ENCODE results near the gene ARHGEF7.

Gene ARHGEF7

DNA sequence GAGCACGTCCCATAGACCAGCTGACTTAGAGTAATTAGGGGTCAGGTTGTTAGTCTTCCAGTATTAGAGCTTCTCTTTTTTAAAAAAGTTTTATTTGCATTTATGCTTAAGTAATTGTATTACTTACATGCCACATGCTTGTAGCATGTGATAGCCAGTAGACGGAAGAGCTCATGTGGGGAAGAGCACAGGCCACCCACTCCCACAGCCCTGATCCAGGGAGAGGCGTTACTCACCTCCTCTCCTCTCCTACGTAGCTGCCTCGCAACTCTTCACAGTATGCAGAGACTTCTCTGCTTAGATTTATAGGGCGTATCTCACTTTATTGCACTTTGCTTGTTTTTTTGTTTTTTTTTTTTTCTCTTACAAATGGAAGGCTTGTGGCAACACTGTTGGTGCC is 110.1 kb downstream of the ARHGEF7 start:
- Histone ChIP-seq H3F3A (ENCODE audit: insufficient read depth, low read length) (no peaks in the 10 kb centered on the region), H3K79me2 (ENCODE audit: insufficient read depth, low read length) (peaks cover 39% of the 10 kb centered on the region), H3K9ac (ENCODE audit: low read length) (no peak overlapping the region), H3K9me3 (ENCODE audit: low read length) (no peaks in the 10 kb centered on the region), H3K4me2 (ENCODE audit: low read length) (no peak overlapping the region), H3K27me3 (ENCODE audit: insufficient read depth, low read length) (no peaks in the 10 kb centered on the region), H4K20me1 (ENCODE audit: insufficient read depth, low read length) (no peaks in the 10 kb centered on the region), H2AFZ (ENCODE audit: low read length) (no peak overlapping the region), H3K4me1 (ENCODE audit: insufficient read depth, low read length, severe bottlenecking) (no peaks in the 10 kb centered on the region), H3K9me2 (ENCODE audit: low read depth, low read length) (no peaks in the 10 kb centered on the region), H3K27ac (ENCODE audit: low read depth, low read length, poor library complexity, severe bottlenecking) (no peak overlapping the region), H3K36me3 (ENCODE audit: insufficient read depth, low read length) (peaks cover 72% of the 10 kb centered on the region), H3K4me3 (ENCODE audit: low read depth, low read length, poor library complexity, severe bottlenecking) (no peak overlapping the region)
- no peak for TF ChIP-seq EZH2 (IDR thresholded peaks at IDR 0.05; ENCODE audit: borderline replicate concordance, low read length)
- TF ChIP-seq, protein P1, sequence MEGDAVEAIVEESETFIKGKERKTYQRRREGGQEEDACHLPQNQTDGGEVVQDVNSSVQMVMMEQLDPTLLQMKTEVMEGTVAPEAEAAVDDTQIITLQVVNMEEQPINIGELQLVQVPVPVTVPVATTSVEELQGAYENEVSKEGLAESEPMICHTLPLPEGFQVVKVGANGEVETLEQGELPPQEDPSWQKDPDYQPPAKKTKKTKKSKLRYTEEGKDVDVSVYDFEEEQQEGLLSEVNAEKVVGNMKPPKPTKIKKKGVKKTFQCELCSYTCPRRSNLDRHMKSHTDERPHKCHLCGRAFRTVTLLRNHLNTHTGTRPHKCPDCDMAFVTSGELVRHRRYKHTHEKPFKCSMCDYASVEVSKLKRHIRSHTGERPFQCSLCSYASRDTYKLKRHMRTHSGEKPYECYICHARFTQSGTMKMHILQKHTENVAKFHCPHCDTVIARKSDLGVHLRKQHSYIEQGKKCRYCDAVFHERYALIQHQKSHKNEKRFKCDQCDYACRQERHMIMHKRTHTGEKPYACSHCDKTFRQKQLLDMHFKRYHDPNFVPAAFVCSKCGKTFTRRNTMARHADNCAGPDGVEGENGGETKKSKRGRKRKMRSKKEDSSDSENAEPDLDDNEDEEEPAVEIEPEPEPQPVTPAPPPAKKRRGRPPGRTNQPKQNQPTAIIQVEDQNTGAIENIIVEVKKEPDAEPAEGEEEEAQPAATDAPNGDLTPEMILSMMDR (IDR thresholded peaks at IDR 0.05; ENCODE audit: low read length): no peak

DNA sequence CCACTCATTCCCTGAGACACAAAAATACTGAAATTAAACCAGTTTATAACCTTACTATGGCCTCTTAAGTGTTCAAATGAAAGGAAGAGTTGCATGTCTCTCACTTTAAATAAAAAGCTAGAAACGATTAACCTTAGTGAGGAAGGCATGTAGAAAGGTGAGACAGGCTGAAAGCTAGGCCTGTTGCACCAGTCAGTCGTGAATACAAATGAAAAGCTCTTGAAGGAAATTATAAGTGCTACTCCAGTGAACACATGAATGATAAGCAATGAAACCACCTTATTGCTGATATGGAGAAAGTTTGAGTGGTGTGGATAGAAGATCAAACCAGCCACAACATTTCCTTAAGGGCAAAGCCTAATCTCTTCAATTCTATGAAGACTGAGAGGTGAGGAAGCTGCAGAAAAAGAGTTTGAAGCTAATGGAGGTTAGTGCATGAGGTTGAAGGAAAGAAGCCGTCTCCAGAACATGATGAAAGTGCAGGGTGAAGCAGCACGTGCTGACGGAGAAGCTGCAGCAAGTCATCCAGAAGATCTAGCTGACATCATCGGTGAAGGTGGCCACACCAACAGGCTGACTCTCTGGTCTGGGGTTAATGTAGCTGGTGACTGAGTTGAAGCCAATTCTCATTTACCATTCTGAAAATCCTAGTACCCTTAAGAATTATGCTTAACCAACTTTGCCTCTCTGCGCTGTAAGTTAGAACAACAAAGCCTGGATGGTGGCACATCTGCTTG is 110.9 kb downstream of the ARHGEF7 start:
- H3K4me1 ChIP-seq (ENCODE audit: insufficient read depth, low read length, severe bottlenecking): no peaks in the 10 kb centered on the region
- H3K9me3 ChIP-seq (ENCODE audit: low read length): no peaks in the 10 kb centered on the region
- TF ChIP-seq, protein P1 (IDR thresholded peaks at IDR 0.05; ENCODE audit: low read length): no peak
- no peak for TF ChIP-seq EZH2 (IDR thresholded peaks at IDR 0.05; ENCODE audit: borderline replicate concordance, low read length)
- H4K20me1 ChIP-seq (ENCODE audit: insufficient read depth, low read length): no peaks in the 10 kb centered on the region
- H3K36me3 ChIP-seq (ENCODE audit: insufficient read depth, low read length): peaks cover 74% of the 10 kb centered on the region
- H3K27me3 ChIP-seq (ENCODE audit: insufficient read depth, low read length): no peaks in the 10 kb centered on the region
- H3K9me2 ChIP-seq (ENCODE audit: low read depth, low read length): no peaks in the 10 kb centered on the region
- peaks cover 47% of the 10 kb centered on the region for H3K79me2 ChIP-seq (ENCODE audit: insufficient read depth, low read length)
- H2AFZ ChIP-seq (ENCODE audit: low read length): no peak overlapping the region
- H3K4me3 ChIP-seq (ENCODE audit: low read depth, low read length, poor library complexity, severe bottlenecking): no peak overlapping the region
- no peaks in the 10 kb centered on the region for H3F3A ChIP-seq (ENCODE audit: insufficient read depth, low read length)
- no peak overlapping the region for H3K27ac ChIP-seq (ENCODE audit: low read depth, low read length, poor library complexity, severe bottlenecking)
- H3K4me2 ChIP-seq (ENCODE audit: low read length): no peak overlapping the region
- H3K9ac ChIP-seq (ENCODE audit: low read length): no peak overlapping the region

DNA sequence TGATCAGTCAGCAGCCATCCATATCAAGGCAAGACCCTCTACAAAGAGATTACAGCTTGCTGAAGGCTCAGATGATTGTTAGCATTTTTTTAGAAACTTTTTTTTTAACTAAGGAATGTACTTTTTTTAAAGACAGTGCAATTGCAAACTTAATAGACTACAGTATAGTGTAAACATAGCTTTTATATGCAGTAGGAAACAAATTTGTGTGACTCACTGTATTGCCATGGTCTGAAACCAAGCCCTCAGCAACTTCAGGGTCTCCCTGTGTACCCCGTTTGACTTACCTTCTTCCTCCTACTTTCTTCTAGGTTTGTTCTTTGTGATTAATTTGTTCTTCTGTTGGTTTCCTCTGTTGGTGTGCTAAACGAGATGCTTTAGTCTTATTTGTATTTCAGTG is 112.3 kb downstream of the ARHGEF7 start:
- TF ChIP-seq EZH2 (IDR thresholded peaks at IDR 0.05; ENCODE audit: borderline replicate concordance, low read length): no peak
- TF ChIP-seq, protein P1 (IDR thresholded peaks at IDR 0.05; ENCODE audit: low read length): no peak
- no peak overlapping the region for H3K27ac ChIP-seq (ENCODE audit: low read depth, low read length, poor library complexity, severe bottlenecking)
- peaks cover 50% of the 10 kb centered on the region for H3K79me2 ChIP-seq (ENCODE audit: insufficient read depth, low read length)
- no peaks in the 10 kb centered on the region for H3K27me3 ChIP-seq (ENCODE audit: insufficient read depth, low read length)
- no peak overlapping the region for H3K9ac ChIP-seq (ENCODE audit: low read length)
- no peak overlapping the region for H3K4me3 ChIP-seq (ENCODE audit: low read depth, low read length, poor library complexity, severe bottlenecking)
- H2AFZ ChIP-seq (ENCODE audit: low read length): no peak overlapping the region
- H3K4me1 ChIP-seq (ENCODE audit: insufficient read depth, low read length, severe bottlenecking): no peaks in the 10 kb centered on the region
- H3F3A ChIP-seq (ENCODE audit: insufficient read depth, low read length): no peaks in the 10 kb centered on the region
- H4K20me1 ChIP-seq (ENCODE audit: insufficient read depth, low read length): no peaks in the 10 kb centered on the region
- no peak overlapping the region for H3K4me2 ChIP-seq (ENCODE audit: low read length)
- no peaks in the 10 kb centered on the region for H3K9me2 ChIP-seq (ENCODE audit: low read depth, low read length)
- peaks cover 83% of the 10 kb centered on the region for H3K36me3 ChIP-seq (ENCODE audit: insufficient read depth, low read length)
- H3K9me3 ChIP-seq (ENCODE audit: low read length): no peaks in the 10 kb centered on the region
